Measurements from ENCODE around the gene SOAT1. TPM values are rescaled to one million over a fixed set of nuclear protein-coding genes. Genes with fewer than 3 reads are reported as not detected.

Gene SOAT1
- total and polyA plus RNA-seq, 7 donors, result 2.4 to 14.7 (median 13.2) TPM

- no peak for TF ChIP-seq CTCF (IDR thresholded peaks at IDR 0.05)
- TF ChIP-seq EP300 (IDR thresholded peaks at IDR 0.05), result no peak
- TF ChIP-seq POLR2A (IDR thresholded peaks at IDR 0.05), result no peak
- TF ChIP-seq POLR2AphosphoS5 (IDR thresholded peaks at IDR 0.05), result no peak
- H3K4me1 ChIP-seq, result peaks cover 0 to 33% (median 21%) of the 10 kb centered on the region in 4 donors
- H3K27me3 ChIP-seq, result no peaks in the 10 kb centered on the region
- no peak overlapping the region for H3K27ac ChIP-seq
- DNase-seq, result no peak
- intact Hi-C loops (cut with DNase I), result no loop called here
- H3K9me3 ChIP-seq, result no peaks in the 10 kb centered on the region
- WGBS, 2 donors, result 86 to 90% methylated on average over 4 of the region's 4 CpGs
- H3K4me3 ChIP-seq, result no peak overlapping the region
- no peaks in the 10 kb centered on the region for H3K36me3 ChIP-seq
Observed at GRCh38 chr1:179296356-179297104, 2.9 kb downstream of the SOAT1 start.

GRCh38 chr1:179297105-179297378 lies 3.4 kb downstream of the SOAT1 start:
- Histone ChIP-seq H3K4me3 (no peak overlapping the region), H3K27ac (no peak overlapping the region), H3K9me3 (no peaks in the 10 kb centered on the region), H3K27me3 (no peaks in the 10 kb centered on the region), H3K36me3 (no peaks in the 10 kb centered on the region), H3K4me1 (peaks cover 0 to 33% (median 21%) of the 10 kb centered on the region in 4 donors)
- DNase-seq, result no peak
- intact Hi-C loops (cut with DNase I), result no loop called here
- TF ChIP-seq POLR2A (IDR thresholded peaks at IDR 0.05) (no peak), POLR2AphosphoS5 (IDR thresholded peaks at IDR 0.05) (peak in 1 of 4 donors; percentile 17)
- 72 to 85% methylated on average over 3 of the region's 3 CpGs for WGBS, 2 donors

- no peak overlapping the region for H3K27ac ChIP-seq
- DNase-seq, result no peak
- no peak overlapping the region for H3K4me3 ChIP-seq
- intact Hi-C loops (cut with DNase I), result no loop called here
- H3K9me3 ChIP-seq, result no peaks in the 10 kb centered on the region
- no peaks in the 10 kb centered on the region for H3K27me3 ChIP-seq
- 68 to 83% methylated on average over 3 of the region's 3 CpGs for WGBS, 2 donors
- TF ChIP-seq POLR2AphosphoS5 (IDR thresholded peaks at IDR 0.05), result no peak
- TF ChIP-seq EP300 (IDR thresholded peaks at IDR 0.05), result no peak
- TF ChIP-seq CTCF (IDR thresholded peaks at IDR 0.05), result no peak
- no peak for TF ChIP-seq POLR2A (IDR thresholded peaks at IDR 0.05)
- peaks cover 0 to 25% (median 12%) of the 10 kb centered on the region in 4 donors for H3K4me1 ChIP-seq
- H3K36me3 ChIP-seq, result peaks cover 0 to 17% (median 0%) of the 10 kb centered on the region in 4 donors
Observed at GRCh38 chr1:179298952-179299351, 5.4 kb downstream of the SOAT1 start.

GRCh38 chr1:179300112-179300511 lies 6.5 kb downstream of the SOAT1 start:
- TF ChIP-seq EP300 (IDR thresholded peaks at IDR 0.05) (no peak), POLR2AphosphoS5 (IDR thresholded peaks at IDR 0.05) (no peak), CTCF (IDR thresholded peaks at IDR 0.05) (no peak), POLR2A (IDR thresholded peaks at IDR 0.05) (no peak)
- DNase-seq, result no peak
- intact Hi-C loops (cut with DNase I), result no loop called here
- H3K27ac ChIP-seq, result no peak overlapping the region
- H3K36me3 ChIP-seq, result peaks cover 0 to 24% (median 0%) of the 10 kb centered on the region in 4 donors
- no peak overlapping the region for H3K4me3 ChIP-seq
- no peaks in the 10 kb centered on the region for H3K9me3 ChIP-seq
- H3K4me1 ChIP-seq, result peaks cover 0 to 15% (median 4%) of the 10 kb centered on the region in 4 donors
- 43 to 83% methylated on average over 1 of the region's 1 CpG for WGBS, 2 donors
- no peaks in the 10 kb centered on the region for H3K27me3 ChIP-seq

GRCh38 chr1:179302070-179302469 lies 8.5 kb downstream of the SOAT1 start:
- TF ChIP-seq EP300 (IDR thresholded peaks at IDR 0.05), result no peak
- TF ChIP-seq POLR2AphosphoS5 (IDR thresholded peaks at IDR 0.05), result no peak
- no peak for TF ChIP-seq CTCF (IDR thresholded peaks at IDR 0.05)
- no peak for TF ChIP-seq POLR2A (IDR thresholded peaks at IDR 0.05)
- no peak overlapping the region for H3K27ac ChIP-seq
- peaks cover 0 to 4% (median 0%) of the 10 kb centered on the region in 4 donors for H3K4me1 ChIP-seq
- no peak overlapping the region for H3K4me3 ChIP-seq
- intact Hi-C loops (cut with DNase I), result no loop called here
- no peaks in the 10 kb centered on the region for H3K27me3 ChIP-seq
- no peaks in the 10 kb centered on the region for H3K9me3 ChIP-seq
- DNase-seq, result no peak
- 87 to 93% methylated on average over 3 of the region's 3 CpGs for WGBS, 2 donors
- peaks cover 0 to 26% (median 0%) of the 10 kb centered on the region in 4 donors for H3K36me3 ChIP-seq

All from sigmoid colon (tissue), 7 donors.